Fibroblast of lung (primary cell): ENCODE results near the gene ASPRV1.

Source experiments
- EZH2 ChIP-seq: IDR thresholded peaks from 2 replicates; pipeline ENCODE4 v1.5.1; 2012; ENCODE audit warnings: low read length, control low read depth, mild to moderate bottlenecking; ENCODE audit errors: missing control alignments
- TF ChIP-seq, protein P1 (sequence below), 2 donors: IDR thresholded peaks in 1 of 2; conservative IDR thresholded peaks in 1 of 2; 1 replicate in 1 of 2; 2 replicates in 1 of 2; pipeline ENCODE4 v1.5.1; 2011 to 2012; ENCODE audit warnings: low read length in 2 of 2, control low read depth in 1 of 2, inconsistent platforms in 1 of 2, low read depth in 1 of 2, mild to moderate bottlenecking in 1 of 2

GRCh38 chr2:69947325-69947931, 14.0 kb downstream of the ASPRV1 start:
- TF ChIP-seq, protein P1, sequence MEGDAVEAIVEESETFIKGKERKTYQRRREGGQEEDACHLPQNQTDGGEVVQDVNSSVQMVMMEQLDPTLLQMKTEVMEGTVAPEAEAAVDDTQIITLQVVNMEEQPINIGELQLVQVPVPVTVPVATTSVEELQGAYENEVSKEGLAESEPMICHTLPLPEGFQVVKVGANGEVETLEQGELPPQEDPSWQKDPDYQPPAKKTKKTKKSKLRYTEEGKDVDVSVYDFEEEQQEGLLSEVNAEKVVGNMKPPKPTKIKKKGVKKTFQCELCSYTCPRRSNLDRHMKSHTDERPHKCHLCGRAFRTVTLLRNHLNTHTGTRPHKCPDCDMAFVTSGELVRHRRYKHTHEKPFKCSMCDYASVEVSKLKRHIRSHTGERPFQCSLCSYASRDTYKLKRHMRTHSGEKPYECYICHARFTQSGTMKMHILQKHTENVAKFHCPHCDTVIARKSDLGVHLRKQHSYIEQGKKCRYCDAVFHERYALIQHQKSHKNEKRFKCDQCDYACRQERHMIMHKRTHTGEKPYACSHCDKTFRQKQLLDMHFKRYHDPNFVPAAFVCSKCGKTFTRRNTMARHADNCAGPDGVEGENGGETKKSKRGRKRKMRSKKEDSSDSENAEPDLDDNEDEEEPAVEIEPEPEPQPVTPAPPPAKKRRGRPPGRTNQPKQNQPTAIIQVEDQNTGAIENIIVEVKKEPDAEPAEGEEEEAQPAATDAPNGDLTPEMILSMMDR (conservative IDR thresholded peaks at IDR 0.05 in 1 of 2, IDR thresholded peaks at IDR 0.05 in 1 of 2; ENCODE audit: low read depth in 1 of 2, low read length in 2 of 2), result no peak
- no peak for TF ChIP-seq EZH2
